Adrenal gland (tissue), 12 donors: ENCODE results near the gene SULT6B1. TPM values are rescaled to one million over a fixed set of nuclear protein-coding genes. Genes with fewer than 3 reads are reported as not detected.

Experiments
- DNase-seq, 7 donors: peaks; one replicate each; pipeline ENCODE4 v3.0.0-alpha.2; 2019 to 2020
- H3K27ac ChIP-seq, 5 donors: fragments of 200-600 bp; sonication (generic) in 4 of 5; 1 replicate in 3 of 5; 2 replicates in 2 of 5; pipeline versions ENCODE4 v1.5.1 to v1.8.0; 2016 to 2020; ENCODE audit warnings: mild to moderate bottlenecking in 1 of 5
- H3K27me3 ChIP-seq: fragments of 200-600 bp; 2 replicates; pipeline ENCODE4 v1.8.0; 2021
- H3K36me3 ChIP-seq, 2 donors: fragments of 200-600 bp; replicated peaks in 1 of 2; 1 replicate in 1 of 2; 2 replicates in 1 of 2; pipeline versions ENCODE4 v1.5.1 to v1.8.0; 2018 to 2022
- H3K4me1 ChIP-seq, 2 donors: fragments of 200-600 bp; replicated peaks in 1 of 2; 1 replicate in 1 of 2; 2 replicates in 1 of 2; pipeline versions ENCODE4 v1.5.1 to v1.8.0; 2018 to 2021
- H3K4me3 ChIP-seq, 4 donors: fragments of 200-600 bp; sonication (generic) in 3 of 4; one replicate each; pipeline ENCODE4 v1.5.1; 2016 to 2018
- H3K9me3 ChIP-seq, 3 donors: fragments of 200-600 bp; sonication (generic) in 1 of 3; replicated peaks in 1 of 3; 1 replicate in 2 of 3; 2 replicates in 1 of 3; pipeline versions ENCODE4 v1.5.1 to v1.8.0; 2016 to 2021
- POLR2A ChIP-seq, 2 donors: fragments of 450-650 bp; IDR thresholded peaks; one replicate each; pipeline ENCODE4 v1.6.1; 2017; ENCODE audit warnings: antibody characterized with exemption in 2 of 2, mild to moderate bottlenecking in 2 of 2, moderate library complexity in 1 of 2
- WGBS, 4 donors: extraction: QIAGEN DNeasy Blood & Tissue Kit in 2 of 4; methylation state at CpG; one replicate each; pipeline versions ENCODE4 v1.1.5 to v1.1.7; 2013 to 2017; 5-methylcytosine and 5-hydroxymethylcytosine counted together
- intact Hi-C, 2 donors: fragments of 100-400 bp; cut with DNase I; formaldehyde crosslinking; loops; one replicate each; pipeline versions ENCODE4 v1.14.1 to v1.15.0; 2022 to 2023
- polyA plus RNA-seq, 3 donors: library from polyadenylated mRNA; stranded (reverse); fragments of 200-250 nt in 2 of 3; fragments of 350-450 nt in 1 of 3; fragmentation: Illumina TruSeq in 1 of 3; extraction: RNeasy Lipid Tissue Mini Kit (QIAGEN cat#74804) in 1 of 3; gene quantifications; one replicate each; pipeline ENCODE4 v1.2.3, GENCODE V29; 2013 to 2014
- total RNA-seq, 9 donors: library from RNA; depleted of rRNA in 4 of 9; stranded (reverse); fragments of >200 nt in 4 of 9; fragments of 120-200 nt in 1 of 9; fragmentation: NEBNext Ultra II Directional in 1 of 9; extraction: Animal tissue kit (Norgen Biotek cat#: 25700) in 1 of 9; gene quantifications; one replicate each; pipeline versions ENCODE4 v1.1.0 to v1.2.4, GENCODE V29; 2013 to 2023
- TF ChIP-seq, protein P1 (sequence below), 6 experiments: fragments of 450-650 bp in 4 of 6; fragments of 200-600 bp in 2 of 6; sonication (generic) in 1 of 6; IDR thresholded peaks; 1 replicate in 5 of 6; 2 replicates in 1 of 6; pipeline versions ENCODE4 v1.5.1 to v1.8.0; 2016 to 2021; ENCODE audit warnings: antibody characterized with exemption in 6 of 6, mild to moderate bottlenecking in 2 of 6, moderate library complexity in 1 of 6
- donor health status: healthy with polysubstance abuse.
- donor health status: Bipolar disorder and iron deficiency.
- donor health status: DM: yes; HTN: yes; CAD: no.
- donor health status: DM: no; HTN: no; CAD: no.
- donor health status: DM: no; HTN: no; CAD: no.
- donor health status: DM: yes; HTN: yes; CAD: no.

SULT6B1 gene
- total and polyA plus RNA-seq, 12 donors, result not detected

DNA sequence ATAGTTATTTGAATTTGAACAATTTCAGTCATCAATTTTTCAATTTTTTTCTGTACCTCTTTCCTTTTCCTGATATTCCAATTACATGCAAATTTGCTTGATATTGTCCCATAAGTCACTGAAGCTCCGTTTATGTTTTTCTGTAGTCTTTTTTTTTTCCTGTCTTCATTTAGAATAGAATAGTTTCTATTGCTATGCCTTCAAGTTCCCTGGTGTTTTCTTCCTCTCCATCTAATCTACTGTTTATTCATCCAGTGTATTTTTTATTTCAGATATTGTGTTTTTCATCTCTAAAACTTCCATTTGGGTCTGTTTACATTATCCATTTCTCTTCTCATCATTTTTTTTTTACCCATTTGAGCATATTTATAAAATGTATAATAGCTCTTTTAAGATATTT is 23.7 kb downstream of the SULT6B1 start:
- Histone ChIP-seq H3K27ac (no peak overlapping the region), H3K9me3 (peaks cover 0 to 12% (median 6%) of the 10 kb centered on the region in 3 donors), H3K27me3 (no peaks in the 10 kb centered on the region), H3K4me3 (no peak overlapping the region), H3K4me1 (no peaks in the 10 kb centered on the region), H3K36me3 (no peaks in the 10 kb centered on the region)
- TF ChIP-seq, protein P1, sequence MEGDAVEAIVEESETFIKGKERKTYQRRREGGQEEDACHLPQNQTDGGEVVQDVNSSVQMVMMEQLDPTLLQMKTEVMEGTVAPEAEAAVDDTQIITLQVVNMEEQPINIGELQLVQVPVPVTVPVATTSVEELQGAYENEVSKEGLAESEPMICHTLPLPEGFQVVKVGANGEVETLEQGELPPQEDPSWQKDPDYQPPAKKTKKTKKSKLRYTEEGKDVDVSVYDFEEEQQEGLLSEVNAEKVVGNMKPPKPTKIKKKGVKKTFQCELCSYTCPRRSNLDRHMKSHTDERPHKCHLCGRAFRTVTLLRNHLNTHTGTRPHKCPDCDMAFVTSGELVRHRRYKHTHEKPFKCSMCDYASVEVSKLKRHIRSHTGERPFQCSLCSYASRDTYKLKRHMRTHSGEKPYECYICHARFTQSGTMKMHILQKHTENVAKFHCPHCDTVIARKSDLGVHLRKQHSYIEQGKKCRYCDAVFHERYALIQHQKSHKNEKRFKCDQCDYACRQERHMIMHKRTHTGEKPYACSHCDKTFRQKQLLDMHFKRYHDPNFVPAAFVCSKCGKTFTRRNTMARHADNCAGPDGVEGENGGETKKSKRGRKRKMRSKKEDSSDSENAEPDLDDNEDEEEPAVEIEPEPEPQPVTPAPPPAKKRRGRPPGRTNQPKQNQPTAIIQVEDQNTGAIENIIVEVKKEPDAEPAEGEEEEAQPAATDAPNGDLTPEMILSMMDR (IDR thresholded peaks at IDR 0.05), result no peak
- no peak for TF ChIP-seq POLR2A (IDR thresholded peaks at IDR 0.05)
- 78 to 92% (median 85%) methylated on average over 1 of the region's 1 CpG for WGBS, 4 donors
- no peak for DNase-seq
- intact Hi-C loops, result no loop called here

DNA sequence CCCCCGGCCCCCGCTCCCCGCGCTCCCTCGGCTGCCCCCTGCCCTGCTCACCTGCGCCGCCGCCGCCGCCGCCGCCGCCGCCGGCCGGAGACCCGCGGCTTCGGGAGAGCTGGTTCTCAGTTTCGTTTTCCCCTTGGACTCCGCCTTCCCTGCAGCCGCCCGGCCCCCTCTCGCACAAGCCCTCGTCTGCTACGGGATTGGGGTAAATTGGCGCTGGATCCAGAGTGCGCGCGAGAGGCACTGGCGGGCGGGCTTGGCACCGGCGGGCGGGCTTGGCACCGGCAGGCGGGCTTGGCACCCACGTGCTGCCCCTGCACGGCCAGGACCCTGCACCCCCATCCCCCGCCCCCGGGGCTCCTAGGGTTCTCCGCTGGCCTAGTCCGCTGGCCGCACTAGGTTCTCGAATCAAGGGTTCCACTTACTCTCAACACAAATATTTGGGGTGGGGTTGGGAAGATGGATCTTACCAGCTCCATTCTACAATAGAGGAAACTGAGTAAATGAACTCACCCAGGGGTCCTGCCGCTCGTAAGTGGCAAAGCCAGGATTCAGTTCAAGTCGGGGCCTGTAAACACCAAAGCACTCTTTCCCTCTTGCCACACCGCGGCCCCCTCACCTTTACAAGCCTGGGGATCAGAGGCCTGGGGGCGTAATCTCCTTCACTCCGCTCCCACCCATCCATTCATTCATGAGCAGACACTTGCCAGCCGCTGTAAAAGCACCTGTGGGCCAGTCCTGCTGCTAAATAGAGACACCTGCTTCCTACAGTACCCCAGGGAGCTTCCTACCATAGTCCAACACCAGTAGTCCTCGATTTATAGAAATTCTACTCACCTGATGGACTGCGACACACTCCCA is 31.4 kb downstream of the SULT6B1 start, which contains the start of gene EIF2AK2:
EIF2AK2 (minus strand) TSS at position 124 of the 858 bp plus-strand sequence. CDS start 9,174 bp downstream, outside the sequence.
- DNase-seq, result peak; percentile 80 to 92 (median 92)
- intact Hi-C loops, result no loop called here
- Histone ChIP-seq H3K4me3 (peak within 1 kb of the TSS; percentile 53 to 100 (median 74)), H3K4me1 (peaks cover 0 to 21% of the 10 kb centered on the region in 2 donors), H3K27ac (peak within 1 kb of the TSS; percentile 36 to 97 (median 92)), H3K36me3 (no peaks in the 10 kb centered on the region), H3K9me3 (no peaks in the 10 kb centered on the region), H3K27me3 (no peaks in the 10 kb centered on the region)
- WGBS, 4 donors, result 11 to 78% (median 28%) methylated on average over 7 to 55 of the region's 55 CpGs
- TF ChIP-seq, protein P1 (IDR thresholded peaks at IDR 0.05), result no peak
- TF ChIP-seq POLR2A (IDR thresholded peaks at IDR 0.05), result peak in 1 of 2 donors; percentile 68

GRCh38 chr2:37156071-37156856 is 32.2 kb downstream of the SULT6B1 start:
- H3K4me1 ChIP-seq, result peaks cover 0 to 21% of the 10 kb centered on the region in 2 donors
- TF ChIP-seq POLR2A (IDR thresholded peaks at IDR 0.05), result no peak
- TF ChIP-seq, protein P1 (IDR thresholded peaks at IDR 0.05), result no peak
- no peaks in the 10 kb centered on the region for H3K9me3 ChIP-seq
- 1 to 2% (median 1%) methylated on average over 12 to 27 of the region's 27 CpGs for WGBS, 4 donors
- H3K27ac ChIP-seq, result peak overlapping the region; percentile 36 to 97 (median 92)
- intact Hi-C loops, result no loop called here
- H3K36me3 ChIP-seq, result no peaks in the 10 kb centered on the region
- no peaks in the 10 kb centered on the region for H3K27me3 ChIP-seq
- peak; percentile 53 to 78 (median 70) for DNase-seq
- peak overlapping the region; percentile 53 to 100 (median 74) for H3K4me3 ChIP-seq

GRCh38 chr2:37154785-37155184 is 33.7 kb downstream of the SULT6B1 start:
- intact Hi-C loops, result no loop called here
- Histone ChIP-seq H3K4me3 (no peak overlapping the region), H3K36me3 (no peaks in the 10 kb centered on the region), H3K4me1 (peaks cover 0 to 21% of the 10 kb centered on the region in 2 donors), H3K9me3 (no peaks in the 10 kb centered on the region), H3K27ac (no peak overlapping the region), H3K27me3 (no peaks in the 10 kb centered on the region)
- DNase-seq, result no peak
- 84 to 91% (median 90%) methylated on average over 4 of the region's 4 CpGs for WGBS, 4 donors
- no peak for TF ChIP-seq POLR2A (IDR thresholded peaks at IDR 0.05)
- TF ChIP-seq, protein P1 (IDR thresholded peaks at IDR 0.05), result no peak
